ENCODE measurements around the gene NRSN1. TPM values are rescaled to one million over a fixed set of nuclear protein-coding genes. Genes with fewer than 3 reads are reported as not detected.

The NRSN1 gene
- total RNA-seq, 2 donors from 2014 or later = 0.45 TPM; not detected in 1

- no peaks in the 10 kb centered on the region for H3K36me3 ChIP-seq
- TF ChIP-seq CTCF (IDR thresholded peaks at IDR 0.05) = no peak
- no peak for TF ChIP-seq POLR2AphosphoS5 (IDR thresholded peaks at IDR 0.05)
- TF ChIP-seq POLR2A (IDR thresholded peaks at IDR 0.05) = no peak
- no peak for DNase-seq (ENCODE audit: low spot score)
- H3K9me3 ChIP-seq = no peaks in the 10 kb centered on the region
- no peaks in the 10 kb centered on the region for H3K4me1 ChIP-seq (replicated peaks)
- H3K27ac ChIP-seq = no peak overlapping the region
- no peaks in the 10 kb centered on the region for H3K27me3 ChIP-seq (replicated peaks; ENCODE audit: insufficient read depth)
- H3K4me3 ChIP-seq = no peak overlapping the region
- intact Hi-C loops (cut with DNase I) = no loop called here
Observed at GRCh38 chr6:24193364-24193763, 67.3 kb downstream of the NRSN1 start.

- H3K36me3 ChIP-seq = no peaks in the 10 kb centered on the region
- no peak overlapping the region for H3K27ac ChIP-seq
- TF ChIP-seq POLR2A (IDR thresholded peaks at IDR 0.05) (no peak), CTCF (IDR thresholded peaks at IDR 0.05) (no peak), POLR2AphosphoS5 (IDR thresholded peaks at IDR 0.05) (no peak)
- no peaks in the 10 kb centered on the region for H3K4me1 ChIP-seq (replicated peaks)
- no peak for DNase-seq (ENCODE audit: low spot score)
- H3K27me3 ChIP-seq (replicated peaks; ENCODE audit: insufficient read depth) = no peaks in the 10 kb centered on the region
- no peaks in the 10 kb centered on the region for H3K9me3 ChIP-seq
- intact Hi-C loops (cut with DNase I) = no loop called here
- 97% methylated on average over 2 of the region's 2 CpGs for WGBS
- no peak overlapping the region for H3K4me3 ChIP-seq
Observed at GRCh38 chr6:24194978-24195700, 69.1 kb downstream of the NRSN1 start.

GRCh38 chr6:24195836-24196597 is 70.0 kb downstream of the NRSN1 start:
- H3K4me3 ChIP-seq = no peak overlapping the region
- H3K9me3 ChIP-seq = no peaks in the 10 kb centered on the region
- H3K27ac ChIP-seq = no peak overlapping the region
- H3K36me3 ChIP-seq = no peaks in the 10 kb centered on the region
- H3K27me3 ChIP-seq (replicated peaks; ENCODE audit: insufficient read depth) = no peaks in the 10 kb centered on the region
- WGBS = 95% methylated on average over 3 of the region's 3 CpGs
- no peak for DNase-seq (ENCODE audit: low spot score)
- H3K4me1 ChIP-seq (replicated peaks) = no peaks in the 10 kb centered on the region
- intact Hi-C loops (cut with DNase I) = no loop called here
- TF ChIP-seq POLR2AphosphoS5 (IDR thresholded peaks at IDR 0.05) = no peak
- TF ChIP-seq CTCF (IDR thresholded peaks at IDR 0.05) = no peak
- no peak for TF ChIP-seq POLR2A (IDR thresholded peaks at IDR 0.05)

Small RNAs within 50 kb of the gene (small RNA-seq; reads per million reads assigned to genes)
- 0 reads per million in 2 donors for gene RF00218

Other genes starting within 250 kb of the NRSN1 start
- 1 to 10 TPM in 1 of 2 donors, under 1 TPM in 1; 0.34 to 2.5 TPM for gene DCDC2, start 231.8 kb downstream of the NRSN1 start, total RNA-seq

Measured in prostate gland (tissue), 2 donors.